Upper lobe of left lung (tissue), 6 donors: ENCODE measurements around the gene CCNI2. TPM values are rescaled to one million over a fixed set of nuclear protein-coding genes. Genes with fewer than 3 reads are reported as not detected.

Source experiments
- ATAC-seq, 2 donors: fragments of 200-7000 bp; cut with Tn5 transposase; one replicate each; pipeline ENCODE4 v1.9.1; 2022; ENCODE audit warnings: mild to moderate bottlenecking in 2 of 2, moderate library complexity in 2 of 2; ENCODE audit not compliant: low FRiP score in 2 of 2
- DNase-seq, 2 donors: peaks; one replicate each; pipeline ENCODE4 v3.0.0-alpha.2; 2019 to 2020
- H3K27ac ChIP-seq, 4 donors: fragments of 200-600 bp; sonication (generic); one replicate each; pipeline ENCODE4 v1.5.1; 2016 to 2019
- H3K27me3 ChIP-seq, 4 donors: fragments of 200-600 bp; sonication (generic); one replicate each; pipeline ENCODE4 v1.5.1; 2017 to 2019
- H3K36me3 ChIP-seq, 4 donors: fragments of 200-600 bp; sonication (generic); one replicate each; pipeline ENCODE4 v1.5.1; 2016 to 2019
- H3K4me1 ChIP-seq, 4 donors: fragments of 200-600 bp; sonication (generic); one replicate each; pipeline ENCODE4 v1.5.1; 2018 to 2019
- H3K4me3 ChIP-seq, 4 donors: fragments of 200-600 bp; sonication (generic); one replicate each; pipeline ENCODE4 v1.5.1; 2017 to 2019; ENCODE audit warnings: mild to moderate bottlenecking in 2 of 4, moderate library complexity in 1 of 4
- H3K9me3 ChIP-seq, 4 donors: fragments of 200-600 bp; sonication (generic); one replicate each; pipeline ENCODE4 v1.5.1; 2018 to 2019
- CTCF ChIP-seq, 6 experiments: fragments of 450-650 bp in 4 of 6; fragments of 200-600 bp in 2 of 6; sonication (generic) in 2 of 6; IDR thresholded peaks; one replicate each; pipeline ENCODE4 v1.5.1; 2016 to 2019; ENCODE audit warnings: antibody characterized with exemption in 6 of 6
- EP300 ChIP-seq, 4 donors: sonication (generic); formaldehyde crosslinking; IDR thresholded peaks; one replicate each; pipeline ENCODE4 v1.5.1; 2017; ENCODE audit warnings: antibody characterized with exemption in 4 of 4, control low read depth in 2 of 4
- POLR2A ChIP-seq, 4 donors: fragments of 450-650 bp; IDR thresholded peaks; one replicate each; pipeline ENCODE4 v1.5.1; 2016 to 2017; ENCODE audit warnings: antibody characterized with exemption in 4 of 4, mild to moderate bottlenecking in 2 of 4
- POLR2AphosphoS5 ChIP-seq, 2 donors: sonication (generic); formaldehyde crosslinking; IDR thresholded peaks; one replicate each; pipeline ENCODE4 v1.5.1; 2017; ENCODE audit warnings: antibody characterized with exemption in 2 of 2
- WGBS, 2 donors: methylation state at CpG; one replicate each; pipeline ENCODE4 v1.1.5; 2017 to 2018; 5-methylcytosine and 5-hydroxymethylcytosine counted together
- total RNA-seq, 6 donors: library from RNA; depleted of rRNA in 4 of 6; stranded (reverse); fragments of >200 nt in 4 of 6; gene quantifications; one replicate each; pipeline versions ENCODE4 v1.1.0 to v1.2.1, GENCODE V29; 2016 to 2021
- donor health status: DM: no; HTN: no; CAD: no; lungs with moderate emphysema.
- donor health status: DM: no; HTN: yes; CAD: no; lungs with severe emphysema.

The CCNI2 gene
- total RNA-seq, 6 donors from 2014 or later, result 0.26 to 0.84 (median 0.46) TPM; not detected in 1

GRCh38 chr5:132760049-132760420 is 12.8 kb downstream of the CCNI2 start:
- 95 to 97% methylated on average over 9 to 12 of the region's 12 CpGs for WGBS, 2 donors
- DNase-seq, result peak; percentile 6 to 27

GRCh38 chr5:132760601-132761317 is 13.5 kb downstream of the CCNI2 start:
- no peaks in the 10 kb centered on the region for H3K9me3 ChIP-seq
- no peaks in the 10 kb centered on the region for H3K27me3 ChIP-seq
- WGBS, 2 donors, result 94 to 95% methylated on average over 21 of the region's 21 CpGs
- no peak overlapping the region for H3K27ac ChIP-seq
- TF ChIP-seq EP300 (IDR thresholded peaks at IDR 0.05), result no peak
- no peak for TF ChIP-seq POLR2AphosphoS5 (IDR thresholded peaks at IDR 0.05)
- TF ChIP-seq POLR2A (IDR thresholded peaks at IDR 0.05), result no peak
- no peak for TF ChIP-seq CTCF (IDR thresholded peaks at IDR 0.05)
- peak; percentile 8 to 50 for DNase-seq
- H3K36me3 ChIP-seq, result peaks cover 13 to 81% (median 58%) of the 10 kb centered on the region in 4 donors
- no peak for ATAC-seq
- no peak overlapping the region for H3K4me3 ChIP-seq
- H3K4me1 ChIP-seq, result no peaks in the 10 kb centered on the region

More at GRCh38 chr5:132760049-132760420, 12.8 kb downstream of the CCNI2 start:
- Histone ChIP-seq H3K4me3 (no peak overlapping the region), H3K36me3 (peaks cover 13 to 78% (median 58%) of the 10 kb centered on the region in 4 donors), H3K4me1 (no peaks in the 10 kb centered on the region), H3K27ac (no peak overlapping the region), H3K27me3 (no peaks in the 10 kb centered on the region), H3K9me3 (no peaks in the 10 kb centered on the region)
- TF ChIP-seq POLR2AphosphoS5 (IDR thresholded peaks at IDR 0.05) (no peak), CTCF (IDR thresholded peaks at IDR 0.05) (no peak), EP300 (IDR thresholded peaks at IDR 0.05) (no peak), POLR2A (IDR thresholded peaks at IDR 0.05) (no peak)
- no peak for ATAC-seq

GRCh38 chr5:132761321-132762240 is 14.4 kb downstream of the CCNI2 start:
- no peak overlapping the region for H3K4me3 ChIP-seq
- H3K4me1 ChIP-seq, result no peaks in the 10 kb centered on the region
- H3K9me3 ChIP-seq, result no peaks in the 10 kb centered on the region
- peaks cover 13 to 81% (median 58%) of the 10 kb centered on the region in 4 donors for H3K36me3 ChIP-seq
- peak; percentile 18 to 51 for DNase-seq
- no peaks in the 10 kb centered on the region for H3K27me3 ChIP-seq
- no peak for TF ChIP-seq EP300 (IDR thresholded peaks at IDR 0.05)
- no peak for TF ChIP-seq CTCF (IDR thresholded peaks at IDR 0.05)
- no peak for TF ChIP-seq POLR2A (IDR thresholded peaks at IDR 0.05)
- TF ChIP-seq POLR2AphosphoS5 (IDR thresholded peaks at IDR 0.05), result no peak
- 83 to 96% methylated on average over 5 to 22 of the region's 22 CpGs for WGBS, 2 donors
- no peak for ATAC-seq
- H3K27ac ChIP-seq, result no peak overlapping the region

- Histone ChIP-seq H3K4me3 (no peak overlapping the region), H3K27me3 (no peaks in the 10 kb centered on the region), H3K9me3 (no peaks in the 10 kb centered on the region), H3K36me3 (peaks cover 13 to 79% (median 58%) of the 10 kb centered on the region in 4 donors), H3K27ac (no peak overlapping the region), H3K4me1 (peaks cover 3 to 8% (median 4%) of the 10 kb centered on the region in 4 donors)
- ATAC-seq (no peak), DNase-seq (peak; percentile 6 to 38)
- TF ChIP-seq POLR2A (IDR thresholded peaks at IDR 0.05) (no peak), POLR2AphosphoS5 (IDR thresholded peaks at IDR 0.05) (no peak), EP300 (IDR thresholded peaks at IDR 0.05) (no peak), CTCF (IDR thresholded peaks at IDR 0.05) (no peak)
- 93% methylated on average over 6 to 10 of the region's 11 CpGs for WGBS, 2 donors
Observed at GRCh38 chr5:132762246-132763000, 15.2 kb downstream of the CCNI2 start.
